GM12865 (cell line): Measurements from ENCODE around the gene PTGS2.
"Not testable (repeated sequence)": the region's sequence is repeated elsewhere in the genome, so short reads cannot be mapped to it uniquely, and the experiment has no call there.

Experiments used
- DNase-seq: peaks from one replicate; pipeline ENCODE4 v3.0.0; 2010; ENCODE audit warnings: low read depth
- H3K4me3 ChIP-seq: 2 replicates; pipeline ENCODE4 v1.5.1; 2011; ENCODE audit warnings: mild to moderate bottlenecking, low read depth, low read length, control low read depth
- CTCF ChIP-seq: IDR thresholded peaks from 2 replicates; pipeline ENCODE4 v1.5.1; 2011; ENCODE audit warnings: low read length, control low read depth, low read depth, inconsistent platforms; ENCODE audit not compliant: insufficient read depth; ENCODE audit errors: missing control alignments

The PTGS2 gene

DNA sequence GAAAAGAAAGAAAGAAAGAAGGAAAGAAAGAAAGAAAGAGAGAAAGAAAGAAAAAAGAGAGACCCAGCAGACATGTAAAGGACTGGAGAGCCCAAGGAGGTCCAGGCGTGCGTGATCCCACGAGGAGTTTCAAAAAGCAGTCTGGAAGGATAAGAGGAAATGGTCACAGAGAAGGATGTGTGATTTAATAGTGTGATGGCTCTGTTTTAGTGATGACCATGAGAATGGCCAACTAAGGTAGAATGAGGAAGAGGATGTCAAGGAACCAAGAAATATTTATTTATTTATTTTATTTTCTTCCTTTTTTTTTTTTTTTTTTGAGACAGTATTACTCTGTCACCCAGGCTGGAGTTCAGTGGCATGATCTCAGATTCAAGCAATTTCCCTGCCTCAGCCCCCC is 25.5 kb downstream of the PTGS2 start:
- no peak for TF ChIP-seq CTCF
- no peak for DNase-seq
- no peak overlapping the region for H3K4me3 ChIP-seq

DNA sequence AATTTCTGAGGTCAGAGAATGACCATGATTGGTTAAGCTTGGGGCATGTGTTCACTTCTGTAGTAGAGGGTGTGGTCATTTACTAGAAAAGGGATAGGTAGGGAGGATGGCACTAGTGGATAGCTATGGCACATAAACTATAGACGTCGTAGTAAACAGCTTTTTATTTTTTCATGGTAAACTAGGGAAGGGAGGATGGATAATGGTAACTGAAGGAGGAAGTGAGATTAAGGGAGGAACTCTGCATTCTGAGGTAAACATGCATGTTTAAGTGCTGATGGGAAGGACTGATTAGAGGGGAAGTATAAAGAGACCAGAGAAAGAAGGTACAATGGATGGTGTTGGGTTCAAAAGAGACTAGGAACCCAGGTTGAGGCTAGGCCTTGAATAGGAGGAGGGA is 26.9 kb downstream of the PTGS2 start:
- DNase-seq = no peak
- no peak for TF ChIP-seq CTCF
- H3K4me3 ChIP-seq = no peak overlapping the region

GRCh38 chr1:186648613-186649012 is 31.6 kb downstream of the PTGS2 start:
- DNase-seq = no peak
- H3K4me3 ChIP-seq = no peak overlapping the region
- TF ChIP-seq CTCF = no peak

- DNase-seq, H3K4me3 ChIP-seq: not testable (repeated sequence)
These were observed 32.2 kb downstream of the PTGS2 start for GRCh38 chr1:186647985-186648384.

- DNase-seq = no peak
- H3K4me3 ChIP-seq = no peak overlapping the region
- TF ChIP-seq CTCF = no peak
These were observed 36.6 kb downstream of the PTGS2 start for GRCh38 chr1:186643614-186644013.

DNA sequence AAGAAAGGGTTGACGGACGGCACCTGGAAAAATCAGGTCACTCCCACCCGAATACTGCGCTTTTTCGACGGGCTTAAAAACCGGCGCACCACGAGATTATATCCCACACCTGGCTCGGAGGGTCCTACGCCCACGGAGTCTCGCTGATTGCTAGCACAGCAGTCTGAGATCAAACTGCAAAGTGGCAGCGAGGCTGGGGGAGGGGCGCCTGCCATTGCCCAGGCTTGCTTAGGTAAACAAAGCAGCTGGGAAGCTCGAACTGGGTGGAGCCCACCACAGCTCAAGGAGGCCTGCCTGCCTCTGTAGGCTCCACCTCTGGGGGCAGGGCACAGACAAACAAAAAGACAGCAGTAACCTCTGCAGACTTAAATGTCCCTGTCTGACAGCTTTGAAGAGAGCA is 42.7 kb downstream of the PTGS2 start:
- not testable (repeated sequence) for H3K4me3 ChIP-seq

DNA sequence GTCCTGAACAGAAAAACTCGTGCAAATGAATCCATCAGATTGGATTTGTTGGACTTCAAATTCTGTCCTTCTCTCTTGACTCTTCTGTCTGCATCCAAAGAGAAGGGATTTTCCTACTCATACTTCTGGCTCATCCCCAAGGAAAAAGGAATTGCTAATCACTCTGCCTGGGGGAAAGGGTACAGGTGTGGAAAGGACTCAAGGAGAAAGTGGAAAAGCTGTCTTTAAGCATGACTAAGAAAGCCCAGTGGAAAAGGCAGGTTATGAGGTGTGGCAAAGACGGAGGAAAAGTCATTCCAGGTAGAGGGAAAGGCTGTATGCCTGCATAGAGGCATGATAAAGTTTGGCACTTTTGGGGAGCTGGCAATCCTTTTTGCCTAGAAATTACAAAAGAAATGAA is 43.4 kb downstream of the PTGS2 start:
- H3K4me3 ChIP-seq = no peak overlapping the region
- TF ChIP-seq CTCF = no peak
- DNase-seq = no peak

More for the DNA sequence above, 42.7 kb downstream of the PTGS2 start:
- DNase-seq = not testable (repeated sequence)

DNA sequence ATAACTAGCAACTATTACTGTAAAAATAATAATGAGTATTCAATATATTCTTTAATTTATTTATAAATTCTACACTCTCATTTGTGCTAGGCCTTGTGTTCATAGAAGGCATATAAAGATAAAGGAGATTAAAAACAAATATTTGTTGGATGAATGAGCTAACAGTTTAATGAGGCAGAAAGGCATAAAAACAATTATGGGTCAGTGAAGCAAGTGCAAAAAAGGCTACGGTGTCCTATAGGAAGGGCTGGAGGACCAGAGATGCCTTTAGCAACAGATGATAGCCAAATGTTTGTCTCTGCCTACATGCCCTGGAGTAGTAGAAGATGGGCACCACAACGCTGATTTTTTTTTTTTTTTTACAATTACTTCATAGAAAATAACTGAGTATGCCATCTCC is 45.7 kb downstream of the PTGS2 start:
- no peak overlapping the region for H3K4me3 ChIP-seq
- no peak for DNase-seq
- no peak for TF ChIP-seq CTCF
